ENCODE measurements around the gene NUDT10. TPM values are rescaled to one million over a fixed set of nuclear protein-coding genes. Genes with fewer than 3 reads are reported as not detected.

NUDT10 gene
- total and polyA plus RNA-seq, 4 donors, result 0.95 to 2.4 (median 1.2) TPM

GRCh38 chrX:51376672-51377071 lies 44.0 kb downstream of the NUDT10 start:
- H3K27ac ChIP-seq (ENCODE audit: low read depth in 1 of 2, low read length in 2 of 2), result no peak overlapping the region
- H3K4me3 ChIP-seq (ENCODE audit: low read depth in 1 of 3, low read length in 3 of 3), result no peak overlapping the region
- WGBS, result 72% methylated on average over 2 of the region's 2 CpGs
- H3K9ac ChIP-seq (ENCODE audit: low read depth in 1 of 2, low read length in 2 of 2), result no peak overlapping the region
- TF ChIP-seq JUND (IDR thresholded peaks at IDR 0.05) (no peak), FOXA2 (IDR thresholded peaks at IDR 0.05) (no peak), NR2F2 (IDR thresholded peaks at IDR 0.05) (no peak), SP1 (IDR thresholded peaks at IDR 0.05) (no peak), EGR1 (IDR thresholded peaks at IDR 0.05; ENCODE audit: low read depth in 2 of 2) (no peak), TAF1 (conservative IDR thresholded peaks at IDR 0.05) (no peak), GABPA (IDR thresholded peaks at IDR 0.05 in 1 of 2, conservative IDR thresholded peaks at IDR 0.05 in 1 of 2) (no peak), RXRA (IDR thresholded peaks at IDR 0.05) (no peak), ZBTB33 (IDR thresholded peaks at IDR 0.05) (no peak), ATF3 (IDR thresholded peaks at IDR 0.05) (no peak), RAD21 (IDR thresholded peaks at IDR 0.05) (no peak)
- no peaks in the 10 kb centered on the region for H3K4me1 ChIP-seq (ENCODE audit: control insufficient read depth in 4 of 4, insufficient read depth in 4 of 4, low read length in 3 of 4)
- no peak for DNase-seq (ENCODE audit: low spot score)
- H3K9me3 ChIP-seq (ENCODE audit: control insufficient read depth in 4 of 4, low read length in 3 of 4), result no peaks in the 10 kb centered on the region
- H3K27me3 ChIP-seq (ENCODE audit: control insufficient read depth in 4 of 4, insufficient read depth in 4 of 4, low read length in 3 of 4), result no peaks in the 10 kb centered on the region
- H3K36me3 ChIP-seq (ENCODE audit: control insufficient read depth in 4 of 4, insufficient read depth in 3 of 4, low read depth in 1 of 4, low read length in 3 of 4), result no peaks in the 10 kb centered on the region

Other genes with a start within 250 kb of the NUDT10 start
- under 1 TPM; 0.08 to 0.56 TPM for gene NUDT11, start 163.8 kb downstream of the NUDT10 start, total RNA-seq
- under 1 TPM in 1 of 2 donors, not detected in 1; 0.02 TPM for gene NUDT11, start 163.8 kb downstream of the NUDT10 start, polyA plus RNA-seq

Measured in liver (tissue), 9 donors.